ENCODE measurements around the gene GCK. TPM values are rescaled to one million over a fixed set of nuclear protein-coding genes. Genes with fewer than 3 reads are reported as not detected.

The GCK gene
- total and polyA plus RNA-seq, 2 of the 13 experiments (the other 11 are each of a cell fraction or from before 2014, with no cell fraction given), result not detected

GRCh38 chr7:44131173-44132029 is 57.8 kb downstream of the GCK start (continued):
- TF ChIP-seq GATA4 (IDR thresholded peaks at IDR 0.05; ENCODE audit: borderline replicate concordance, low read depth) (no peak), ZBTB25 (CRISPR knock-in tag; IDR thresholded peaks at IDR 0.05) (0 out of 2 replicates have a peak, but pooled peaks have one; percentile 53), KAT7 (CRISPR knock-in tag; IDR thresholded peaks at IDR 0.05; ENCODE audit: borderline replicate concordance) (no peak), TFAP4 (IDR thresholded peaks at IDR 0.05; ENCODE audit: borderline replicate concordance, low read depth) (peak; percentile 98), NONO (IDR thresholded peaks at IDR 0.05) (no peak), NONO (CRISPR knock-in tag; conservative IDR thresholded peaks at IDR 0.05) (peak; percentile 55), ZMYM4 (CRISPR knock-in tag; IDR thresholded peaks at IDR 0.05) (peak; percentile 82), GMEB1 (CRISPR knock-in tag; IDR thresholded peaks at IDR 0.05; ENCODE audit: borderline replicate concordance) (0 out of 2 replicates have a peak, but pooled peaks have one; percentile 22), ZNF501 (CRISPR knock-in tag; IDR thresholded peaks at IDR 0.05) (peak; percentile 33; the same call in 1 of the 2 replicates), CBX5 (CRISPR knock-in tag; IDR thresholded peaks at IDR 0.05; ENCODE audit: borderline replicate concordance) (peak; percentile 54; the same call in 1 of the 2 replicates), HCFC1 (IDR thresholded peaks at IDR 0.05; ENCODE audit: low read depth, low read length) (no peak), ZNF232 (CRISPR knock-in tag; IDR thresholded peaks at IDR 0.05; ENCODE audit: borderline replicate concordance) (no peak), ARID5B (CRISPR knock-in tag; IDR thresholded peaks at IDR 0.05) (peak; percentile 76), HOXD1 (CRISPR knock-in tag; IDR thresholded peaks at IDR 0.05) (0 out of 2 replicates have a peak, but pooled peaks have one; percentile 20), TARDBP (CRISPR knock-in tag; IDR thresholded peaks at IDR 0.05) (0 out of 2 replicates have a peak, but pooled peaks have one; percentile 18), TCF7 (IDR thresholded peaks at IDR 0.05; ENCODE audit: low read depth) (no peak), ZMAT3 (CRISPR knock-in tag; conservative IDR thresholded peaks at IDR 0.05) (0 out of 2 replicates have a peak, but pooled peaks have one; percentile 35), THAP9 (CRISPR knock-in tag; IDR thresholded peaks at IDR 0.05; ENCODE audit: borderline replicate concordance) (peak; percentile 29; the same call in 1 of the 2 replicates)

Measured in HepG2 (cell line).